ENCODE results near the gene UQCC3. TPM values are rescaled to one million over a fixed set of nuclear protein-coding genes. Genes with fewer than 3 reads are reported as not detected.

The UQCC3 gene
- total and polyA plus RNA-seq, 10 of the 15 experiments (the other 5 are each of a cell fraction or from before 2014, with no cell fraction given): 1.3 to 20.5 (median 8.2) TPM

DNA sequence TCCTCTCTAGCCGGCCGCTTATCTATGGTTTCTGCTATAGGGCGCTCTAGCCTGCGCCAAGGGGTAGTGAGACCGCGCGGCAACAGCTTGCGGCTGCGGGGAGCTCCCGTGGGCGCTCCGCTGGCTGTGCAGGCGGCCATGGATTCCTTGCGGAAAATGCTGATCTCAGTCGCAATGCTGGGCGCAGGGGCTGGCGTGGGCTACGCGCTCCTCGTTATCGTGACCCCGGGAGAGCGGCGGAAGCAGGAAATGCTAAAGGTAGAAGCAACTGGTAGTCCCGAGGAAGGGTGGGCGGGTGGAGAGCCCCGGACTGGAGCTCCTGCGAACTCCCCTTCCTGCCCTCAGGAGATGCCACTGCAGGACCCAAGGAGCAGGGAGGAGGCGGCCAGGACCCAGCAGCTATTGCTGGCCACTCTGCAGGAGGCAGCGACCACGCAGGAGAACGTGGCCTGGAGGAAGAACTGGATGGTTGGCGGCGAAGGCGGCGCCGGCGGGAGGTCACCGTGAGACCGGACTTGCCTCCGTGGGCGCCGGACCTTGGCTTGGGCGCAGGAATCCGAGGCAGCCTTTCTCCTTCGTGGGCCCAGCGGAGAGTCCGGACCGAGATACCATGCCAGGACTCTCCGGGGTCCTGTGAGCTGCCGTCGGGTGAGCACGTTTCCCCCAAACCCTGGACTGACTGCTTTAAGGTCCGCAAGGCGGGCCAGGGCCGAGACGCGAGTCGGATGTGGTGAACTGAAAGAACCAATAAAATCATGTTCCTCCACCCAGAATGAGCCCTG, at the start of gene UQCC3, which contains the start of gene LBHD1 (continued):
- TF ChIP-seq, protein P1, sequence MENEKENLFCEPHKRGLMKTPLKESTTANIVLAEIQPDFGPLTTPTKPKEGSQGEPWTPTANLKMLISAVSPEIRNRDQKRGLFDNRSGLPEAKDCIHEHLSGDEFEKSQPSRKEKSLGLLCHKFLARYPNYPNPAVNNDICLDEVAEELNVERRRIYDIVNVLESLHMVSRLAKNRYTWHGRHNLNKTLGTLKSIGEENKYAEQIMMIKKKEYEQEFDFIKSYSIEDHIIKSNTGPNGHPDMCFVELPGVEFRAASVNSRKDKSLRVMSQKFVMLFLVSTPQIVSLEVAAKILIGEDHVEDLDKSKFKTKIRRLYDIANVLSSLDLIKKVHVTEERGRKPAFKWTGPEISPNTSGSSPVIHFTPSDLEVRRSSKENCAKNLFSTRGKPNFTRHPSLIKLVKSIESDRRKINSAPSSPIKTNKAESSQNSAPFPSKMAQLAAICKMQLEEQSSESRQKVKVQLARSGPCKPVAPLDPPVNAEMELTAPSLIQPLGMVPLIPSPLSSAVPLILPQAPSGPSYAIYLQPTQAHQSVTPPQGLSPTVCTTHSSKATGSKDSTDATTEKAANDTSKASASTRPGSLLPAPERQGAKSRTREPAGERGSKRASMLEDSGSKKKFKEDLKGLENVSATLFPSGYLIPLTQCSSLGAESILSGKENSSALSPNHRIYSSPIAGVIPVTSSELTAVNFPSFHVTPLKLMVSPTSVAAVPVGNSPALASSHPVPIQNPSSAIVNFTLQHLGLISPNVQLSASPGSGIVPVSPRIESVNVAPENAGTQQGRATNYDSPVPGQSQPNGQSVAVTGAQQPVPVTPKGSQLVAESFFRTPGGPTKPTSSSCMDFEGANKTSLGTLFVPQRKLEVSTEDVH (IDR thresholded peaks at IDR 0.05; ENCODE audit: low read depth, partially characterized antibody): peak; percentile 53
- TF ChIP-seq JUND (IDR thresholded peaks at IDR 0.05; ENCODE audit: low read depth, low read length): no peak
- TF ChIP-seq, protein P2, sequence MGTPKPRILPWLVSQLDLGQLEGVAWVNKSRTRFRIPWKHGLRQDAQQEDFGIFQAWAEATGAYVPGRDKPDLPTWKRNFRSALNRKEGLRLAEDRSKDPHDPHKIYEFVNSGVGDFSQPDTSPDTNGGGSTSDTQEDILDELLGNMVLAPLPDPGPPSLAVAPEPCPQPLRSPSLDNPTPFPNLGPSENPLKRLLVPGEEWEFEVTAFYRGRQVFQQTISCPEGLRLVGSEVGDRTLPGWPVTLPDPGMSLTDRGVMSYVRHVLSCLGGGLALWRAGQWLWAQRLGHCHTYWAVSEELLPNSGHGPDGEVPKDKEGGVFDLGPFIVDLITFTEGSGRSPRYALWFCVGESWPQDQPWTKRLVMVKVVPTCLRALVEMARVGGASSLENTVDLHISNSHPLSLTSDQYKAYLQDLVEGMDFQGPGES (IDR thresholded peaks at IDR 0.05): no peak
- peak; percentile 73; the same call in 1 of the 2 replicates for TF ChIP-seq NBN (IDR thresholded peaks at IDR 0.05)
- TF ChIP-seq ATF7 (IDR thresholded peaks at IDR 0.05; ENCODE audit: low read depth): no peak
- TF ChIP-seq HDAC6 (IDR thresholded peaks at IDR 0.05; ENCODE audit: unreplicated experiment): no peak
- 0 out of 2 replicates have a peak, but pooled peaks have one; percentile 15 for TF ChIP-seq PAX5 (IDR thresholded peaks at IDR 0.05; ENCODE audit: borderline replicate concordance, low read depth, low read length)
- TF ChIP-seq, protein P3, sequence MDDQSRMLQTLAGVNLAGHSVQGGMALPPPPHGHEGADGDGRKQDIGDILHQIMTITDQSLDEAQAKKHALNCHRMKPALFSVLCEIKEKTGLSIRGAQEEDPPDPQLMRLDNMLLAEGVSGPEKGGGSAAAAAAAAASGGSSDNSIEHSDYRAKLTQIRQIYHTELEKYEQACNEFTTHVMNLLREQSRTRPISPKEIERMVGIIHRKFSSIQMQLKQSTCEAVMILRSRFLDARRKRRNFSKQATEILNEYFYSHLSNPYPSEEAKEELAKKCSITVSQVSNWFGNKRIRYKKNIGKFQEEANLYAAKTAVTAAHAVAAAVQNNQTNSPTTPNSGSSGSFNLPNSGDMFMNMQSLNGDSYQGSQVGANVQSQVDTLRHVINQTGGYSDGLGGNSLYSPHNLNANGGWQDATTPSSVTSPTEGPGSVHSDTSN (IDR thresholded peaks at IDR 0.05; ENCODE audit: insufficient replicate concordance, low read depth, low read length): no peak
- TF ChIP-seq, protein P4, sequence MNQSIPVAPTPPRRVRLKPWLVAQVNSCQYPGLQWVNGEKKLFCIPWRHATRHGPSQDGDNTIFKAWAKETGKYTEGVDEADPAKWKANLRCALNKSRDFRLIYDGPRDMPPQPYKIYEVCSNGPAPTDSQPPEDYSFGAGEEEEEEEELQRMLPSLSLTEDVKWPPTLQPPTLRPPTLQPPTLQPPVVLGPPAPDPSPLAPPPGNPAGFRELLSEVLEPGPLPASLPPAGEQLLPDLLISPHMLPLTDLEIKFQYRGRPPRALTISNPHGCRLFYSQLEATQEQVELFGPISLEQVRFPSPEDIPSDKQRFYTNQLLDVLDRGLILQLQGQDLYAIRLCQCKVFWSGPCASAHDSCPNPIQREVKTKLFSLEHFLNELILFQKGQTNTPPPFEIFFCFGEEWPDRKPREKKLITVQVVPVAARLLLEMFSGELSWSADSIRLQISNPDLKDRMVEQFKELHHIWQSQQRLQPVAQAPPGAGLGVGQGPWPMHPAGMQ (IDR thresholded peaks at IDR 0.05; ENCODE audit: borderline replicate concordance): no peak
- TF ChIP-seq, protein P5, sequence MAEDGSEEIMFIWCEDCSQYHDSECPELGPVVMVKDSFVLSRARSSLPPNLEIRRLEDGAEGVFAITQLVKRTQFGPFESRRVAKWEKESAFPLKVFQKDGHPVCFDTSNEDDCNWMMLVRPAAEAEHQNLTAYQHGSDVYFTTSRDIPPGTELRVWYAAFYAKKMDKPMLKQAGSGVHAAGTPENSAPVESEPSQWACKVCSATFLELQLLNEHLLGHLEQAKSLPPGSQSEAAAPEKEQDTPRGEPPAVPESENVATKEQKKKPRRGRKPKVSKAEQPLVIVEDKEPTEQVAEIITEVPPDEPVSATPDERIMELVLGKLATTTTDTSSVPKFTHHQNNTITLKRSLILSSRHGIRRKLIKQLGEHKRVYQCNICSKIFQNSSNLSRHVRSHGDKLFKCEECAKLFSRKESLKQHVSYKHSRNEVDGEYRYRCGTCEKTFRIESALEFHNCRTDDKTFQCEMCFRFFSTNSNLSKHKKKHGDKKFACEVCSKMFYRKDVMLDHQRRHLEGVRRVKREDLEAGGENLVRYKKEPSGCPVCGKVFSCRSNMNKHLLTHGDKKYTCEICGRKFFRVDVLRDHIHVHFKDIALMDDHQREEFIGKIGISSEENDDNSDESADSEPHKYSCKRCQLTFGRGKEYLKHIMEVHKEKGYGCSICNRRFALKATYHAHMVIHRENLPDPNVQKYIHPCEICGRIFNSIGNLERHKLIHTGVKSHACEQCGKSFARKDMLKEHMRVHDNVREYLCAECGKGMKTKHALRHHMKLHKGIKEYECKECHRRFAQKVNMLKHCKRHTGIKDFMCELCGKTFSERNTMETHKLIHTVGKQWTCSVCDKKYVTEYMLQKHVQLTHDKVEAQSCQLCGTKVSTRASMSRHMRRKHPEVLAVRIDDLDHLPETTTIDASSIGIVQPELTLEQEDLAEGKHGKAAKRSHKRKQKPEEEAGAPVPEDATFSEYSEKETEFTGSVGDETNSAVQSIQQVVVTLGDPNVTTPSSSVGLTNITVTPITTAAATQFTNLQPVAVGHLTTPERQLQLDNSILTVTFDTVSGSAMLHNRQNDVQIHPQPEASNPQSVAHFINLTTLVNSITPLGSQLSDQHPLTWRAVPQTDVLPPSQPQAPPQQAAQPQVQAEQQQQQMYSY (CRISPR knock-in tag; IDR thresholded peaks at IDR 0.05): no peak
- TF ChIP-seq SMC3 (IDR thresholded peaks at IDR 0.05; ENCODE audit: borderline replicate concordance, low read length): no peak
- TF ChIP-seq, protein P6, sequence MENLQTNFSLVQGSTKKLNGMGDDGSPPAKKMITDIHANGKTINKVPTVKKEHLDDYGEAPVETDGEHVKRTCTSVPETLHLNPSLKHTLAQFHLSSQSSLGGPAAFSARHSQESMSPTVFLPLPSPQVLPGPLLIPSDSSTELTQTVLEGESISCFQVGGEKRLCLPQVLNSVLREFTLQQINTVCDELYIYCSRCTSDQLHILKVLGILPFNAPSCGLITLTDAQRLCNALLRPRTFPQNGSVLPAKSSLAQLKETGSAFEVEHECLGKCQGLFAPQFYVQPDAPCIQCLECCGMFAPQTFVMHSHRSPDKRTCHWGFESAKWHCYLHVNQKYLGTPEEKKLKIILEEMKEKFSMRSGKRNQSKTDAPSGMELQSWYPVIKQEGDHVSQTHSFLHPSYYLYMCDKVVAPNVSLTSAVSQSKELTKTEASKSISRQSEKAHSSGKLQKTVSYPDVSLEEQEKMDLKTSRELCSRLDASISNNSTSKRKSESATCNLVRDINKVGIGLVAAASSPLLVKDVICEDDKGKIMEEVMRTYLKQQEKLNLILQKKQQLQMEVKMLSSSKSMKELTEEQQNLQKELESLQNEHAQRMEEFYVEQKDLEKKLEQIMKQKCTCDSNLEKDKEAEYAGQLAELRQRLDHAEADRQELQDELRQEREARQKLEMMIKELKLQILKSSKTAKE (IDR thresholded peaks at IDR 0.05; ENCODE audit: low read depth, poor library complexity, severe bottlenecking): no peak
- TF ChIP-seq KLF5 (IDR thresholded peaks at IDR 0.05; ENCODE audit: partially characterized antibody): peak; percentile 18
- TF ChIP-seq NFXL1 (IDR thresholded peaks at IDR 0.05; ENCODE audit: borderline replicate concordance): no peak
- no peak for TF ChIP-seq ZNF217 (IDR thresholded peaks at IDR 0.05)
